Body of pancreas (tissue), 4 donors: ENCODE data around the gene FREM3. TPM values are rescaled to one million over a fixed set of nuclear protein-coding genes. Genes with fewer than 3 reads are reported as not detected.
"Not testable (repeated sequence)": the region's sequence is repeated elsewhere in the genome, so short reads cannot be mapped to it uniquely, and the experiment has no call there.

ENCODE experiments used
- ATAC-seq: fragments of 150-250 bp; one replicate; pipeline ENCODE4 v1.9.1; 2016
- DNase-seq, 4 donors: peaks; one replicate each; pipeline ENCODE4 v3.0.0-alpha.2; 2019
- H3K27ac ChIP-seq, 4 donors: fragments of 200-600 bp; sonication (generic); 1 replicate in 3 of 4; 2 replicates in 1 of 4; pipeline versions ENCODE4 v1.5.1 to v1.6.1; 2016 to 2019; ENCODE audit warnings: mild to moderate bottlenecking in 1 of 4, mixed read lengths in 1 of 4, moderate library complexity in 1 of 4
- H3K27me3 ChIP-seq, 2 donors: fragments of 200-600 bp; sonication (generic); one replicate each; pipeline ENCODE4 v1.6.0; 2016; ENCODE audit warnings: mild to moderate bottlenecking in 1 of 2
- H3K36me3 ChIP-seq, 2 donors: fragments of 200-600 bp; sonication (generic); replicated peaks in 1 of 2; 2 replicates each; pipeline ENCODE4 v1.5.1; 2016; ENCODE audit warnings: low read depth in 2 of 2; ENCODE audit not compliant: insufficient read depth in 1 of 2
- H3K4me1 ChIP-seq: fragments of 200-600 bp; sonication (generic); one replicate; pipeline ENCODE4 v1.6.0; 2016
- H3K4me3 ChIP-seq, 2 donors: fragments of 200-600 bp; sonication (generic); 1 replicate in 1 of 2; 2 replicates in 1 of 2; pipeline ENCODE4 v1.5.1; 2016 to 2019
- H3K9me3 ChIP-seq, 3 donors: fragments of 200-600 bp; sonication (generic); 1 replicate in 2 of 3; 2 replicates in 1 of 3; pipeline ENCODE4 v1.5.1; 2016
- CTCF ChIP-seq, 7 experiments: fragments of 450-650 bp in 4 of 7; fragments of 200-600 bp in 3 of 7; sonication (generic) in 3 of 7; IDR thresholded peaks; one replicate each; pipeline ENCODE4 v1.5.1; 2016 to 2019; ENCODE audit warnings: antibody characterized with exemption in 7 of 7
- POLR2A ChIP-seq, 3 donors: fragments of 450-650 bp; IDR thresholded peaks; one replicate each; pipeline ENCODE4 v1.6.1; 2016; ENCODE audit warnings: antibody characterized with exemption in 3 of 3, mild to moderate bottlenecking in 2 of 3
- WGBS, 2 donors: methylation state at CpG; one replicate each; pipeline ENCODE4 v1.1.5; 2017; 5-methylcytosine and 5-hydroxymethylcytosine counted together
- intact Hi-C: fragments of 100-400 bp; cut with DNase I; formaldehyde crosslinking; loops from one replicate; pipeline ENCODE4 v1.15.1; 2023
- total RNA-seq, 2 donors: library from RNA; depleted of rRNA; stranded (reverse); fragments of >200 nt; gene quantifications; one replicate each; pipeline ENCODE4 v1.1.0, GENCODE V29; 2016

The FREM3 gene
- total RNA-seq, 2 donors from 2014 or later, result not detected

GRCh38 chr4:143728166-143728565, 27.7 kb upstream of the FREM3 start:
- ATAC-seq (no peak), DNase-seq (peak in 1 of 4 donors; percentile 6)
- no peaks in the 10 kb centered on the region for H3K27me3 ChIP-seq
- intact Hi-C loops, result no loop called here
- TF ChIP-seq POLR2A (IDR thresholded peaks at IDR 0.05) (no peak), CTCF (IDR thresholded peaks at IDR 0.05) (no peak)
- 51 to 65% methylated on average over 3 of the region's 3 CpGs for WGBS, 2 donors
- no peaks in the 10 kb centered on the region for H3K4me1 ChIP-seq
- no peak overlapping the region for H3K4me3 ChIP-seq
- H3K27ac ChIP-seq, result no peak overlapping the region
- H3K9me3 ChIP-seq, result no peaks in the 10 kb centered on the region
- no peaks in the 10 kb centered on the region for H3K36me3 ChIP-seq

- no peak for TF ChIP-seq POLR2A (IDR thresholded peaks at IDR 0.05)
- TF ChIP-seq CTCF (IDR thresholded peaks at IDR 0.05), result no peak
- no peak for ATAC-seq
- Histone ChIP-seq H3K36me3 (no peaks in the 10 kb centered on the region), H3K9me3 (no peaks in the 10 kb centered on the region), H3K27ac (no peak overlapping the region), H3K27me3 (no peaks in the 10 kb centered on the region), H3K4me1 (no peaks in the 10 kb centered on the region), H3K4me3 (no peak overlapping the region)
- 91 to 97% methylated on average over 1 of the region's 1 CpG for WGBS, 2 donors
- intact Hi-C loops, result no loop called here
- DNase-seq, result no peak
These were observed 26.2 kb upstream of the FREM3 start for GRCh38 chr4:143726714-143727113.

GRCh38 chr4:143721317-143721716, 20.8 kb upstream of the FREM3 start:
- TF ChIP-seq POLR2A (IDR thresholded peaks at IDR 0.05) (no peak), CTCF (IDR thresholded peaks at IDR 0.05) (no peak)
- Histone ChIP-seq H3K4me3 (no peak overlapping the region), H3K27me3 (no peaks in the 10 kb centered on the region), H3K27ac (no peak overlapping the region), H3K9me3 (no peaks in the 10 kb centered on the region), H3K4me1 (no peaks in the 10 kb centered on the region), H3K36me3 (no peaks in the 10 kb centered on the region)
- WGBS, 2 donors, result 61 to 84% methylated on average over 1 of the region's 1 CpG
- ATAC-seq (no peak), DNase-seq (no peak)
- intact Hi-C loops, result no loop called here

- ATAC-seq, DNase-seq, H3K36me3 ChIP-seq, intact Hi-C loops, H3K4me1 ChIP-seq, H3K27ac ChIP-seq, H3K27me3 ChIP-seq, H3K9me3 ChIP-seq, H3K4me3 ChIP-seq: not testable (repeated sequence)
- no CpG with 5 or more reads among the region's 1 CpG for WGBS, 2 donors
These were observed 18.3 kb upstream of the FREM3 start for GRCh38 chr4:143718748-143719147.

- H3K4me3 ChIP-seq, result no peak overlapping the region
- H3K36me3 ChIP-seq, result no peaks in the 10 kb centered on the region
- 81 to 96% methylated on average over 2 of the region's 2 CpGs for WGBS, 2 donors
- intact Hi-C loops, result no loop called here
- no peak overlapping the region for H3K27ac ChIP-seq
- no peaks in the 10 kb centered on the region for H3K27me3 ChIP-seq
- no peak for ATAC-seq
- DNase-seq, result no peak
- H3K9me3 ChIP-seq, result no peaks in the 10 kb centered on the region
- H3K4me1 ChIP-seq, result no peaks in the 10 kb centered on the region
- TF ChIP-seq CTCF (IDR thresholded peaks at IDR 0.05), result no peak
- TF ChIP-seq POLR2A (IDR thresholded peaks at IDR 0.05), result no peak
These were observed 13.6 kb upstream of the FREM3 start for GRCh38 chr4:143713955-143714625.
